Parathyroid adenoma (tissue), 2 donors: ENCODE results near the gene KLF1.

Experiments used
- H2AFZ ChIP-seq: fragments of 300-600 bp; sonication (generic); one replicate; pipeline ENCODE4 v1.7.0; 2017; ENCODE audit warnings: antibody characterized with exemption, mild to moderate bottlenecking
- H3K27ac ChIP-seq: fragments of 300-600 bp; sonication (generic); one replicate; pipeline ENCODE4 v1.7.0; 2017
- H3K27me3 ChIP-seq: fragments of 300-600 bp; sonication (generic); one replicate; pipeline ENCODE4 v1.7.0; 2017; ENCODE audit warnings: low read length; ENCODE audit not compliant: control insufficient read depth, insufficient read depth
- H3K36me3 ChIP-seq: fragments of 300-600 bp; sonication (generic); one replicate; pipeline ENCODE4 v1.7.0; 2017; ENCODE audit warnings: low read length; ENCODE audit not compliant: control insufficient read depth, insufficient read depth
- H3K4me1 ChIP-seq: fragments of 300-600 bp; sonication (generic); one replicate; pipeline ENCODE4 v1.7.0; 2017; ENCODE audit warnings: control low read depth
- H3K4me2 ChIP-seq: fragments of 300-600 bp; sonication (generic); one replicate; pipeline ENCODE4 v1.7.0; 2017; ENCODE audit warnings: low read length
- H3K4me3 ChIP-seq: fragments of 300-600 bp; sonication (generic); one replicate; pipeline ENCODE4 v1.7.0; 2017; ENCODE audit warnings: low read depth, low read length
- H3K79me2 ChIP-seq: fragments of 300-600 bp; sonication (generic); one replicate; pipeline ENCODE4 v1.7.0; 2017; ENCODE audit warnings: control low read depth
- H3K9ac ChIP-seq: fragments of 300-600 bp; sonication (generic); one replicate; pipeline ENCODE4 v1.7.0; 2017; ENCODE audit warnings: mild to moderate bottlenecking
- H3K9me3 ChIP-seq: fragments of 300-600 bp; sonication (generic); one replicate; pipeline ENCODE4 v1.7.0; 2017; ENCODE audit warnings: low read length; ENCODE audit not compliant: control insufficient read depth
- TF ChIP-seq, protein P1 (sequence below): fragments of 300-600 bp; sonication (generic); IDR thresholded peaks from one replicate; pipeline ENCODE4 v1.7.0; 2017; ENCODE audit warnings: antibody characterized with exemption, mild to moderate bottlenecking
- donor health status: primary hyperparathyroidism.

KLF1 gene

DNA sequence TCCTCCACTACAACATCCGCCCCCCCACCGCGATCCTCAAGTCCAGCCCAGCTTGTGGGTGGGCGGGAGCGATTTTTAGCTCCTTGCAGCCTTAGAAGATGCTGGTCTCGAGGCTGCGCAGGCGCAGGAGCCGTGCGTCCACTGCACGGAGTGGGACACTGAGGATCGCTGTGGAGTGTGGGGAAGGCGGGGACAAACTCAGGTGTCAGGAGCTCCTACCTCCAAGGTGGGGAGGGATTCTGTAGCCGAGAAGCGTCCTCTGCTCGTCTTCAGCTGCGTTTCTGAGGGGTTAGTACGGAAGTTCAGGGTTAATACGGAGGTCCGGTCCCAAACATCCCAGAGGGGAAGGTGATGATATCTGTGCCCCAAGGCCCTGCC lies 52.4 kb downstream of the KLF1 start, which contains the start of gene RTBDN:
RTBDN (minus strand) TSS at position 14 of the 378 bp plus-strand sequence. CDS start 4,600 bp downstream, outside the sequence.
- Histone ChIP-seq H3K9me3 (no peaks in the 10 kb centered on the region), H3K27ac (peak within 1 kb of the TSS; percentile 45), H3K4me3 (peak within 1 kb of the TSS; percentile 40), H3K9ac (peak within 1 kb of the TSS; percentile 48), H3K4me2 (peak within 1 kb of the TSS; percentile 58), H2AFZ (peak within 1 kb of the TSS; percentile 96), H3K27me3 (no peaks in the 10 kb centered on the region), H3K36me3 (no peaks in the 10 kb centered on the region), H3K79me2 (no peaks in the 10 kb centered on the region), H3K4me1 (peaks cover 12% of the 10 kb centered on the region)
- TF ChIP-seq, protein P1, sequence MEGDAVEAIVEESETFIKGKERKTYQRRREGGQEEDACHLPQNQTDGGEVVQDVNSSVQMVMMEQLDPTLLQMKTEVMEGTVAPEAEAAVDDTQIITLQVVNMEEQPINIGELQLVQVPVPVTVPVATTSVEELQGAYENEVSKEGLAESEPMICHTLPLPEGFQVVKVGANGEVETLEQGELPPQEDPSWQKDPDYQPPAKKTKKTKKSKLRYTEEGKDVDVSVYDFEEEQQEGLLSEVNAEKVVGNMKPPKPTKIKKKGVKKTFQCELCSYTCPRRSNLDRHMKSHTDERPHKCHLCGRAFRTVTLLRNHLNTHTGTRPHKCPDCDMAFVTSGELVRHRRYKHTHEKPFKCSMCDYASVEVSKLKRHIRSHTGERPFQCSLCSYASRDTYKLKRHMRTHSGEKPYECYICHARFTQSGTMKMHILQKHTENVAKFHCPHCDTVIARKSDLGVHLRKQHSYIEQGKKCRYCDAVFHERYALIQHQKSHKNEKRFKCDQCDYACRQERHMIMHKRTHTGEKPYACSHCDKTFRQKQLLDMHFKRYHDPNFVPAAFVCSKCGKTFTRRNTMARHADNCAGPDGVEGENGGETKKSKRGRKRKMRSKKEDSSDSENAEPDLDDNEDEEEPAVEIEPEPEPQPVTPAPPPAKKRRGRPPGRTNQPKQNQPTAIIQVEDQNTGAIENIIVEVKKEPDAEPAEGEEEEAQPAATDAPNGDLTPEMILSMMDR = no peak
